Fibroblast of upper back skin (primary cell): ENCODE results near the gene SEPHS1.
A peak's percentile ranks its signal among the peaks of the same experiment; 100 is the strongest.
"Not testable (repeated sequence)": the region's sequence is repeated elsewhere in the genome, so short reads cannot be mapped to it uniquely, and the experiment has no call there.

Experiments
- DNase-seq: peaks from one replicate; pipeline ENCODE4 v3.0.0-alpha.2; 2013

SEPHS1 gene

GRCh38 chr10:13348216-13349017 is at the start of gene SEPHS1:
TSS of gene SEPHS1 (minus strand) at chr10:13348293. CDS start at chr10:13344950, 3,343 bp downstream.
- DNase-seq = peak; percentile 81

GRCh38 chr10:13397052-13397451 is 49.0 kb upstream of the SEPHS1 start:
- no peak for DNase-seq

- DNase-seq = no peak
These were observed 48.3 kb upstream of the SEPHS1 start for GRCh38 chr10:13396369-13396768.

- DNase-seq = no peak
These were observed 47.4 kb upstream of the SEPHS1 start for GRCh38 chr10:13395540-13395939.

GRCh38 chr10:13393640-13394039 is 45.5 kb upstream of the SEPHS1 start:
- no peak for DNase-seq

- DNase-seq = no peak
These were observed 44.6 kb upstream of the SEPHS1 start for GRCh38 chr10:13392701-13393100.

DNA sequence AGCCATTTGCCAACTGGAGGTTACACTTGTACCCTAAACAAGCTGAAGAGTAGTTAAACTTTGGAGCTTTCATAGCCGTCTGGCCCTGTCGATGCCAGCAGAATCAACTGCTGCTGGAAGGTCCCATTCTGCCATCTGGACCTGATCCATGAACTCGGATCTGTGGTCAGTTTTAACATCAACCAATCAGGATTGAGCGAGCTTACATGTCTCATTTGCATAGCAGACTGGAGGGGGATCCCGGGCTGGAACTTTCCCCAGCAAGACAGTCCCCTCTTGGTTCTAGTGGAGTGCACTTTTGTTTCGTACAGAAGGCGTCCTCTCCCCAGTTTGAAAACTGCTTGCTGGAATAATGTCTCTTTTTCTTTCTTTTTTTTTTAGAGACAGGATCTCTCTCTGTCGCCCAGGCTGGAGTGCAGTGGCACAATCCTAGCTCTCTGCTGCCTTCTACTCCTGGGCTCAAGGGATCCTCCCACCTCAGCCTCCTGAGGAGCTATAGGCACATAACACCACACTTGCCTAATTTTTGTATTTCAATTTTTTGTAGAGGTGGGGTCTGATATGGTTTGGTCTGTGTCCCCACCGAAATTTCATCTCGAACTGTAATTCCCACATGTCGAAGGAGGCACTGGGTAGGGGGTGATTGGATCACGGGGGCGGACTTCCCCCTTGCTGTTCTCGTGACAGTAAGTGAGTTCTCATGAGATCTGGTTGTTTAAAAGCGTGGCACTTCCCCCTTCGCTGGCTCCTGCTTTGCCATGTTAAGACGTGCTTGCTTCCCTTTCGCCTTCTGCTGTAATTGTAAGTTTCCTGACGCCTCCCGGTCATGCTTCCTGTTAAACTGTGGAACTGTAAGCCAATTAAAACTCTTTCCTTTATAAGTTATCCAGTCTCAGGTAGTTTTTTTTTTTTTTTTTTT is 42.8 kb upstream of the SEPHS1 start:
- DNase-seq = no peak

GRCh38 chr10:13388478-13389230 is 40.6 kb upstream of the SEPHS1 start:
- DNase-seq = no peak

- no peak for DNase-seq
These were observed 37.9 kb upstream of the SEPHS1 start for GRCh38 chr10:13386021-13386420.

GRCh38 chr10:13383399-13383761 is 35.3 kb upstream of the SEPHS1 start:
- DNase-seq = no peak

DNA sequence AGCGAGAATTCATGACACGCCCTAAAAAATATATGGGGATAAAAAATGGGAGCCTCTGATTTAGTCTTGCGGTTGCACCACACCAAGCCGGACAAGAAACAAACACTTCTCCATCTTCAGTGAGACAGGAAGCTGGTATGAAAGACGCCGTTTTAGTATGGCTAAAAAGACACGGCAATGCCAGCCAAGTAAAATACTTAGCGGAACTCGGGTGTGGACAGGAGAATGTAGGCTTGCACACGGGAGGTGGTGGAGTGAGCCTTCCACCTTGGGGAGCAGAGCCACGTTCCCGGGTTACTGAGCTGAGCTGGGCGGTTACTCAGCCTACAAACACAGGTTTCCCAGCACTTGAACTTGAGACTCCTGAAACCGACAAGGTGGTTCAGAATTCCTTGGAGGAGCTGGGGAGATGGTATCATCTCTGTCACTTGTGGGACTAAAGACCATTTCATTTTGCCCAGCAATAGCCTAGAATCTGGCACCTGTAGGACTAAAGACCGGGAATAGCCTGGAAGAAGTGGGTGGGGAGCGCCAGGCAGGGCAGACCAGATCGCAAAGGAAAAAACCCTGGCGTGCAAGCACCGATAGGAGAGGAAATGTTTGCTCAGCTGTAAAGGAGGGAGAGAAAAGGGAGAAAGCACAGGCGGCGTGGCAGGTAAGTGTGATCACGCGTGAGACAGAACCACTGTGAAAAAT is 34.8 kb upstream of the SEPHS1 start:
- no peak for DNase-seq

- not testable (repeated sequence) for DNase-seq
These were observed 31.0 kb upstream of the SEPHS1 start for GRCh38 chr10:13379061-13379460.

GRCh38 chr10:13376746-13377145 is 28.7 kb upstream of the SEPHS1 start:
- no peak for DNase-seq

GRCh38 chr10:13376297-13376696 is 28.2 kb upstream of the SEPHS1 start:
- DNase-seq = no peak

- DNase-seq = no peak
These were observed 27.7 kb upstream of the SEPHS1 start for GRCh38 chr10:13375791-13376190.

DNA sequence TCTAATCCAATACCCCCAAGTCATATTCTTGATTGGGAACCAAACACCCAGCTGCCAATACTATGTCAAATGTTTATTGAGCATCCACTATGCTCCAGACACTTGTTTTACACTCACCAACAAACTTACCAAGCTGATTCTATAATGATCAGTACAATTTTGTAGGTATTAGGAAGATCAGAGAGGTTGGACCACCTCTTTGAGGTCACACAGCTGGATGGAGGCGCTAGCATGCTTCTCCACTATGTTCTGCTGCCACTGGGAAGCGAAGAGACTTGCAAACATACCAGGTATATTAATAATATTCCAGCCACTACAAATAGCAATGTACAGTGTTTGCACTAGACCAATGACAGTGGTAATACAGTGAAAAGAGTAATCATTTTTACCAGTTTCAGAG is 25.6 kb upstream of the SEPHS1 start:
- no peak for DNase-seq

DNA sequence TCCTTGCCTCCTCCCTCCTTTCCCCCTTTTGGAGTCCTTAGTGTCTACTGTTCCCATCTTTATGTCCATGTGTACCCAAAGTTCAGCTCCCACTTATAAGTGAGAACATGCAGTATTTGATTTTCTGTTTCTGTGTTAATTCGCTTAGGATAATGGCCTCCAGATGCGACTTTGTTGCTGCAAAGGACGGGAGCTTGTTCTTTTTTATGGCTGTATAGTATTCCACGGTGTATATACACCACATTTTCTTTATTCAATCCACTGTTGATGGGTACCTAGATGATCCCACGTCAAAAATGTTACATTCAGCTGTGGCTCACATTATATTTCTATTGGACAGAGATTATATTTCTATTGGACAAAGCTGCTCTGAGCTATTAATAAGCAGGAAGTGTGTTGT is 24.4 kb upstream of the SEPHS1 start:
- no peak for DNase-seq

- DNase-seq = peak; percentile 82
These were observed 23.9 kb upstream of the SEPHS1 start for GRCh38 chr10:13371897-13372470.

DNA sequence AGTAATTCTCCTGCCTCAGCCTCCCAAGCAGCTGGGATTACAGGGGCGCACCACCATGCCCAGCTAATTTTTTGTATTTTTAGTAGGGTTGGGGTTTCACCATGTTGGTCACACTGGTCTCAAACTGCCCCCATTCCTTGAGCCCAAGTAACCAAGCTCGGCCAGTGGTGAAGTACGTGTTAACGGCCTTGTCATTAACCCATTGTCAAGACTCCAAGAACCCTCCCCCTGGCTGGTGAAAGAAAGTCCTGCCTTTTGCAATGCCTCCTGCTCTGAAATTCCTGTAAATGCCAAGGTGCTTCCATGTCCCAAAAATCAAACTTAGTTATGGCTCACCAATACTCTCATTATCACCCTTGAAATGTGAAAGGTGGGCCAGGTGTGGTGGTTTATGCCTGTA is 18.8 kb upstream of the SEPHS1 start:
- DNase-seq = no peak

- DNase-seq = no peak
These were observed 17.7 kb upstream of the SEPHS1 start for GRCh38 chr10:13365831-13366230.

GRCh38 chr10:13365243-13365642 is 17.1 kb upstream of the SEPHS1 start:
- no peak for DNase-seq

- DNase-seq = no peak
These were observed 12.5 kb upstream of the SEPHS1 start for GRCh38 chr10:13360587-13360986.
